H1 (cell line): Measurements from ENCODE around the gene TCEA3. TPM values are rescaled to one million over a fixed set of nuclear protein-coding genes. Genes with fewer than 3 reads are reported as not detected.

ENCODE experiments used
- CTCF ChIA-PET: fragments of 300-600 bp; sonication (Branson Sonifier 250); formaldehyde crosslinking; loops from one replicate; lab custom pipeline; 2021; ENCODE audit not compliant: partially characterized antibody; lab: Charles Lee
- POLR2A ChIA-PET: fragments of 300-600 bp; sonication (Branson Sonifier 250); formaldehyde crosslinking; loops from one replicate; lab custom pipeline; 2021; ENCODE audit warnings: inconsistent platforms; ENCODE audit not compliant: partially characterized antibody; lab: Charles Lee
- DNase-seq, 2 experiments: peaks; one replicate each; pipeline versions ENCODE4 v3.0.0 to v3.0.0-alpha.2; 2010 to 2022; ENCODE audit warnings: low spot score in 2 of 2, low read depth in 1 of 2, mixed read lengths in 1 of 2
- FAIRE-seq: peaks from 2 replicates; lab custom pipeline; 2011; peaks lifted over from hg19 to GRCh38; lab: Jason Lieb, UNC
- H2AFZ ChIP-seq: 2 replicates; pipeline ENCODE4 v1.8.1; 2012; ENCODE audit warnings: low read length, inconsistent platforms
- H2AK5ac ChIP-seq: 2 replicates; pipeline ENCODE4 v1.6.1; 2013; ENCODE audit warnings: low read depth, low read length
- H2BK120ac ChIP-seq: replicated peaks from 2 replicates; pipeline ENCODE3; 2013; ENCODE audit warnings: low read depth, low read length, inconsistent platforms
- H2BK12ac ChIP-seq: 2 replicates; pipeline ENCODE4 v1.6.1; 2013; ENCODE audit warnings: low read depth, low read length
- H2BK15ac ChIP-seq: 2 replicates; pipeline ENCODE4 v1.6.1; 2013; ENCODE audit warnings: low read length
- H2BK20ac ChIP-seq: 2 replicates; pipeline ENCODE4 v1.6.1; 2013; ENCODE audit warnings: low read length
- H2BK5ac ChIP-seq: 2 replicates; pipeline ENCODE4 v1.6.1; 2013; ENCODE audit warnings: low read depth, low read length
- H3K14ac ChIP-seq: 2 replicates; pipeline ENCODE4 v1.6.1; 2013; ENCODE audit warnings: inconsistent platforms; ENCODE audit not compliant: insufficient read length
- H3K18ac ChIP-seq: 2 replicates; pipeline ENCODE4 v1.6.1; 2013; ENCODE audit warnings: low read length; ENCODE audit errors: extremely low read depth
- H3K23ac ChIP-seq: 2 replicates; pipeline ENCODE4 v1.6.1; 2013; ENCODE audit warnings: inconsistent platforms; ENCODE audit not compliant: insufficient read length
- H3K23me2 ChIP-seq: 2 replicates; pipeline ENCODE4 v1.6.1; 2013; ENCODE audit warnings: low read depth, low read length
- H3K27ac ChIP-seq: 2 replicates; pipeline ENCODE4 v1.6.1; 2011; ENCODE audit warnings: low read depth, low read length, inconsistent platforms
- H3K27me3 ChIP-seq, 4 experiments: replicated peaks in 1 of 4; 1 replicate in 1 of 4; 2 replicates in 3 of 4; pipeline versions ENCODE4 v1.6.1 to v1.8.1; 2011 to 2013; ENCODE audit warnings: low read length in 3 of 4, mild to moderate bottlenecking in 3 of 4, inconsistent platforms in 2 of 4, mixed read lengths in 2 of 4, moderate library complexity in 1 of 4; ENCODE audit not compliant: control insufficient read depth in 3 of 4, insufficient read depth in 3 of 4; ENCODE audit errors: extremely low read depth in 1 of 4
- H3K36me3 ChIP-seq, 4 experiments: 2 replicates each; pipeline versions ENCODE4 v1.6.1 to v1.8.1; 2011 to 2013; ENCODE audit warnings: mild to moderate bottlenecking in 4 of 4, low read length in 3 of 4, moderate library complexity in 2 of 4, control low read depth in 1 of 4, inconsistent platforms in 1 of 4; ENCODE audit not compliant: insufficient read depth in 4 of 4, control insufficient read depth in 2 of 4
- H3K4ac ChIP-seq: replicated peaks from 2 replicates; pipeline ENCODE3; 2013; ENCODE audit warnings: low read length, low read depth, mixed read lengths, inconsistent platforms; ENCODE audit not compliant: insufficient read length
- H3K4me1 ChIP-seq, 4 experiments: replicated peaks in 1 of 4; 1 replicate in 1 of 4; 2 replicates in 3 of 4; pipeline versions ENCODE4 v1.6.1 to v1.8.1; 2011 to 2013; ENCODE audit warnings: low read length in 3 of 4, inconsistent platforms in 2 of 4, mixed read lengths in 1 of 4; ENCODE audit not compliant: insufficient read depth in 4 of 4, control insufficient read depth in 3 of 4
- H3K4me2 ChIP-seq, 2 experiments: 2 replicates each; pipeline versions ENCODE4 v1.6.1 to v1.8.1; 2011 to 2013; ENCODE audit warnings: low read depth in 2 of 2, low read length in 2 of 2, control low read depth in 1 of 2, inconsistent platforms in 1 of 2, mild to moderate bottlenecking in 1 of 2; ENCODE audit not compliant: insufficient read depth in 1 of 2
- H3K4me3 ChIP-seq, 4 experiments: fragments of 200-600, 300-600 bp in 1 of 4; sonication (generic), shearing (Covaris generic), sonication (Bioruptor Twin) in 1 of 4; 2 replicates each; pipeline versions ENCODE4 v1.5.1 to v1.8.1; 2011 to 2016; ENCODE audit warnings: low read length in 4 of 4, low read depth in 3 of 4, control low read depth in 2 of 4, inconsistent platforms in 2 of 4, mild to moderate bottlenecking in 2 of 4, mixed read lengths in 1 of 4, moderate library complexity in 1 of 4; ENCODE audit not compliant: insufficient read depth in 2 of 4; ENCODE audit errors: extremely low read depth in 1 of 4
- H3K56ac ChIP-seq: replicated peaks from 2 replicates; pipeline ENCODE3; 2013; ENCODE audit warnings: low read depth, mild to moderate bottlenecking, mixed read lengths, low read length, inconsistent platforms; ENCODE audit not compliant: insufficient read length
- H3K79me1 ChIP-seq: 2 replicates; pipeline ENCODE4 v1.6.1; 2013; ENCODE audit warnings: low read depth, low read length, control low read depth
- H3K79me2 ChIP-seq, 2 experiments: 2 replicates each; pipeline versions ENCODE4 v1.6.1 to v1.8.1; 2012 to 2013; ENCODE audit warnings: low read length in 2 of 2, mild to moderate bottlenecking in 2 of 2, inconsistent platforms in 1 of 2; ENCODE audit not compliant: insufficient read depth in 2 of 2, control insufficient read depth in 1 of 2
- H3K9ac ChIP-seq, 4 experiments: replicated peaks in 1 of 4; 1 replicate in 1 of 4; 2 replicates in 3 of 4; pipeline versions ENCODE4 v1.6.1 to v1.8.1; 2011 to 2013; ENCODE audit warnings: low read depth in 3 of 4, low read length in 3 of 4, control low read depth in 2 of 4, mild to moderate bottlenecking in 2 of 4, moderate library complexity in 2 of 4, inconsistent platforms in 1 of 4; ENCODE audit errors: extremely low read depth in 1 of 4
- H3K9me3 ChIP-seq, 2 experiments: 2 replicates each; pipeline versions ENCODE4 v1.6.1 to v1.8.1; 2012 to 2013; ENCODE audit warnings: mild to moderate bottlenecking in 2 of 2, moderate library complexity in 2 of 2, control low read depth in 1 of 2, inconsistent platforms in 1 of 2, low read depth in 1 of 2, low read length in 1 of 2, mixed read lengths in 1 of 2; ENCODE audit not compliant: insufficient read depth in 2 of 2
- H4K20me1 ChIP-seq, 2 experiments: replicated peaks in 1 of 2; 2 replicates each; pipeline versions ENCODE3 to v1.8.1; 2011 to 2013; ENCODE audit warnings: inconsistent platforms in 2 of 2, low read length in 2 of 2, mild to moderate bottlenecking in 1 of 2; ENCODE audit not compliant: insufficient read depth in 2 of 2, control insufficient read depth in 1 of 2
- H4K5ac ChIP-seq: 2 replicates; pipeline ENCODE4 v1.6.1; 2013; ENCODE audit warnings: low read length, low read depth, mixed read lengths, inconsistent platforms; ENCODE audit not compliant: insufficient read length
- H4K8ac ChIP-seq: 2 replicates; pipeline ENCODE4 v1.8.0; 2013; ENCODE audit warnings: mild to moderate bottlenecking, moderate library complexity, low read length, inconsistent platforms; ENCODE audit not compliant: insufficient read depth; ENCODE audit errors: extremely low read depth
- H4K91ac ChIP-seq: replicated peaks from 2 replicates; pipeline ENCODE3; 2013; ENCODE audit warnings: low read length, mixed read lengths, inconsistent platforms; ENCODE audit not compliant: insufficient read length
- E2F6 ChIP-seq: IDR thresholded peaks from 2 replicates; pipeline ENCODE4 v1.6.1; 2012; ENCODE audit warnings: inconsistent platforms
- EGR1 ChIP-seq: IDR thresholded peaks from 2 replicates; pipeline ENCODE4 v1.6.1; 2011; ENCODE audit warnings: low read depth, low read length, borderline replicate concordance
- EZH2 ChIP-seq: fragments of 200-600 bp; sonication (generic); IDR thresholded peaks from 2 replicates; pipeline ENCODE4 v1.7.1; 2012; ENCODE audit warnings: low read depth, mild to moderate bottlenecking, moderate library complexity, low read length, inconsistent platforms; ENCODE audit not compliant: severe bottlenecking
- MAX ChIP-seq: IDR thresholded peaks from 2 replicates; pipeline ENCODE4 v1.6.1; 2012; ENCODE audit warnings: inconsistent platforms
- RNF2 ChIP-seq: fragments of 200-900, 300-1000 bp; sonication (generic); IDR thresholded peaks from 2 replicates; pipeline ENCODE4 v1.7.1; 2016; ENCODE audit warnings: borderline replicate concordance, low read depth, mild to moderate bottlenecking, antibody characterized with exemption, low read length; ENCODE audit not compliant: poor library complexity, severe bottlenecking; ENCODE audit errors: missing control alignments
- YY1 ChIP-seq: IDR thresholded peaks from 2 replicates; pipeline ENCODE4 v1.6.1; 2011; ENCODE audit warnings: low read depth, mild to moderate bottlenecking, low read length
- WGBS, 2 experiments: shearing (Covaris generic) in 1 of 2; methylation state at CpG; one replicate each; pipeline versions ENCODE4 v1.1.6 to v1.1.7; 2013 to 2015; ENCODE audit warnings: low lambda C conversion rate in 2 of 2, mixed read lengths in 2 of 2, inconsistent platforms in 1 of 2, low coverage in 1 of 2, missing lambda C conversion rate in 1 of 2; ENCODE audit not compliant: insufficient replicate concordance in 2 of 2, insufficient coverage in 1 of 2, insufficient read length in 1 of 2; ENCODE audit errors: extremely low coverage in 1 of 2, missing lambda C conversion rate in 1 of 2; 5-methylcytosine and 5-hydroxymethylcytosine counted together
- polyA plus RNA-seq, 7 experiments: library from polyadenylated mRNA; depleted of rRNA in 3 of 7; stranded (reverse) in 5 of 7; unstranded in 2 of 7; fragments of >200 nt in 5 of 7; fragments of 200-250 nt in 2 of 7; gene quantifications; 1 replicate in 5 of 7; 2 replicates in 1 of 7; 4 replicates in 1 of 7; pipeline versions ENCODE4 v1.2.1 to v1.2.3, GENCODE V29; 2011 to 2013; ENCODE audit warnings: missing spikeins in 2 of 7, mixed read lengths in 2 of 7
- total RNA-seq: library from RNA; stranded (reverse); fragmentation: NEBNext Ultra II Directional; extraction: Animal tissue kit (Norgen Biotek cat#: 25700); gene quantifications from 2 replicates; pipeline ENCODE4 v1.2.1, GENCODE V29; 2021
- TF ChIP-seq, protein P1 (sequence below): IDR thresholded peaks from 2 replicates; pipeline ENCODE4 v1.6.1; 2011; ENCODE audit warnings: low read length, improper control_type of control experiment

Gene TCEA3
- total and polyA plus RNA-seq, 2 of the 8 experiments (the other 6 are each of a cell fraction or from before 2014, with no cell fraction given), result 0.08 TPM; not detected in 1

GRCh38 chr1:23423415-23424292 lies 894 bp downstream of the TCEA3 start:
- H4K91ac ChIP-seq, result no peak overlapping the region
- H2AK5ac ChIP-seq, result no peak overlapping the region
- H3K27ac ChIP-seq, result no peak overlapping the region
- DNase-seq, result peak in 1 of 2 experiments; percentile 64
- TF ChIP-seq EZH2, result peak; percentile 69
- no peak for TF ChIP-seq YY1
- peak; percentile 41; the same call in 1 of the 2 replicates for TF ChIP-seq MAX
- peak; percentile 9 for TF ChIP-seq RNF2
- no peak for TF ChIP-seq EGR1
- TF ChIP-seq E2F6, result peak; percentile 67; the same call in 1 of the 2 replicates
- TF ChIP-seq, protein P1, sequence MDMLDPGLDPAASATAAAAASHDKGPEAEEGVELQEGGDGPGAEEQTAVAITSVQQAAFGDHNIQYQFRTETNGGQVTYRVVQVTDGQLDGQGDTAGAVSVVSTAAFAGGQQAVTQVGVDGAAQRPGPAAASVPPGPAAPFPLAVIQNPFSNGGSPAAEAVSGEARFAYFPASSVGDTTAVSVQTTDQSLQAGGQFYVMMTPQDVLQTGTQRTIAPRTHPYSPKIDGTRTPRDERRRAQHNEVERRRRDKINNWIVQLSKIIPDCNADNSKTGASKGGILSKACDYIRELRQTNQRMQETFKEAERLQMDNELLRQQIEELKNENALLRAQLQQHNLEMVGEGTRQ, result no peak
- TF ChIP-seq, all 59 proteins: peak for 4
- Histone ChIP-seq H2BK15ac (no peak overlapping the region), H3K56ac (peak overlapping the region; percentile 50), H3K4me2 (peak overlapping the region; percentile 75 to 92), H2BK120ac (no peak overlapping the region), H3K14ac (no peak overlapping the region), H3K36me3 (peaks cover 0 to 3% (median 0%) of the 10 kb centered on the region in 4 experiments; a peak in 2 of 8 replicates), H3K4me1 (peaks cover 1 to 11% (median 3%) of the 10 kb centered on the region in 4 experiments; a peak in 6 of 7 replicates), H3K27me3 (peaks cover 66 to 84% (median 83%) of the 10 kb centered on the region in 4 experiments), H3K9me3 (no peaks in the 10 kb centered on the region; a peak in 1 of 4 replicates), H4K20me1 (peaks cover 14 to 30% of the 10 kb centered on the region in 2 experiments), H3K23me2 (peaks cover 8% of the 10 kb centered on the region; the same call in 1 of the 2 replicates), H4K5ac (no peak overlapping the region), H3K4ac (no peak overlapping the region), H3K79me1 (0 out of 2 replicates have a peak, but pooled peaks cover 3% of the 10 kb centered on the region), H2BK5ac (no peak overlapping the region), H3K79me2 (no peaks in the 10 kb centered on the region), H2BK12ac (no peak overlapping the region), H2AFZ (no peak overlapping the region), H3K23ac (no peak overlapping the region), H4K8ac (0 out of 2 replicates have a peak overlapping the region, but pooled peaks have one; percentile 2), H2BK20ac (no peak overlapping the region), H3K9ac (no peak overlapping the region), H3K4me3 (peak overlapping the region; percentile 15 to 59 (median 26); a peak in 6 of 8 replicates), H3K18ac (no peak overlapping the region)
- CTCF ChIA-PET, result interaction anchor here (0.6 to 3.4 kb wide), 8 partner anchors 8 to 84 kb away, joined by 3 to 29 read pairs (median 4); no protein-coding TSS in a partner anchor
- POLR2A ChIA-PET, result interaction anchor here (0.7 to 3.1 kb wide), 5 partner anchors 9 to 108 kb away, joined by 3 to 14 read pairs (median 3); partner anchors contain the start of genes ASAP3, E2F2 and HNRNPR
- WGBS, 2 experiments, result 15% methylated on average over 17 of the region's 46 CpGs; no CpG with 5 or more reads in 1 of the 2 experiments
- no peak for FAIRE-seq
